ENCODE results near the gene ODAD2. TPM values are rescaled to one million over a fixed set of nuclear protein-coding genes. Genes with fewer than 3 reads are reported as not detected.
"Not testable (repeated sequence)": the region's sequence is repeated elsewhere in the genome, so short reads cannot be mapped to it uniquely, and the experiment has no call there.

Gene ODAD2
- total and polyA plus RNA-seq, 9 donors = 0.45 to 2.0 (median 0.88) TPM

GRCh38 chr10:28008054-28008453 lies 9.2 kb upstream of the ODAD2 start:
- WGBS (ENCODE audit: insufficient coverage) = no CpG with 5 or more reads among the region's 3 CpGs
- Histone ChIP-seq H3K9me3 (replicated peaks; ENCODE audit: control insufficient read depth, low read depth, low read length) (no peaks in the 10 kb centered on the region), H3K4me1 (ENCODE audit: control insufficient read depth, insufficient read depth, low read length) (no peaks in the 10 kb centered on the region), H3K27me3 (ENCODE audit: control insufficient read depth, insufficient read depth, low read length) (peaks cover 3% of the 10 kb centered on the region), H3K4me3 (ENCODE audit: low read length) (no peak overlapping the region), H3K27ac (ENCODE audit: low read length) (no peak overlapping the region), H3K36me3 (ENCODE audit: control insufficient read depth, insufficient read depth, low read length) (no peaks in the 10 kb centered on the region)
- DNase-seq = no peak

- DNase-seq = no peak
- H3K27ac ChIP-seq (ENCODE audit: low read length) = no peak overlapping the region
- 95% methylated on average over 6 of the region's 7 CpGs for WGBS (ENCODE audit: insufficient coverage)
- H3K4me3 ChIP-seq (ENCODE audit: low read length) = no peak overlapping the region
- no peaks in the 10 kb centered on the region for H3K36me3 ChIP-seq (ENCODE audit: control insufficient read depth, insufficient read depth, low read length)
- peaks cover 7% of the 10 kb centered on the region for H3K27me3 ChIP-seq (ENCODE audit: control insufficient read depth, insufficient read depth, low read length)
- H3K9me3 ChIP-seq (replicated peaks; ENCODE audit: control insufficient read depth, low read depth, low read length) = no peaks in the 10 kb centered on the region
- peaks cover 3% of the 10 kb centered on the region for H3K4me1 ChIP-seq (ENCODE audit: control insufficient read depth, insufficient read depth, low read length)
Measured at GRCh38 chr10:28001353-28001752, 2.5 kb upstream of the ODAD2 start.

- Histone ChIP-seq H3K4me3 (ENCODE audit: low read length) (peak overlapping the region; percentile 59), H3K36me3 (ENCODE audit: control insufficient read depth, insufficient read depth, low read length) (no peaks in the 10 kb centered on the region), H3K9me3 (replicated peaks; ENCODE audit: control insufficient read depth, low read depth, low read length) (no peaks in the 10 kb centered on the region), H3K4me1 (ENCODE audit: control insufficient read depth, insufficient read depth, low read length) (peaks cover 3% of the 10 kb centered on the region), H3K27me3 (ENCODE audit: control insufficient read depth, insufficient read depth, low read length) (peaks cover 3% of the 10 kb centered on the region), H3K27ac (ENCODE audit: low read length) (peak overlapping the region; percentile 65)
- peak; percentile 69 for DNase-seq
- WGBS (ENCODE audit: insufficient coverage) = under 1% methylated on average over 54 of the region's 62 CpGs
Measured at GRCh38 chr10:27998178-27998953, 513 bp downstream of the ODAD2 start.

GRCh38 chr10:27997865-27998177 lies 1.1 kb downstream of the ODAD2 start:
- Histone ChIP-seq H3K9me3 (replicated peaks; ENCODE audit: control insufficient read depth, low read depth, low read length) (no peaks in the 10 kb centered on the region), H3K27me3 (ENCODE audit: control insufficient read depth, insufficient read depth, low read length) (peaks cover 3% of the 10 kb centered on the region), H3K4me1 (ENCODE audit: control insufficient read depth, insufficient read depth, low read length) (peaks cover 3% of the 10 kb centered on the region), H3K4me3 (ENCODE audit: low read length) (peak overlapping the region; percentile 59), H3K27ac (ENCODE audit: low read length) (peak overlapping the region; percentile 65), H3K36me3 (ENCODE audit: control insufficient read depth, insufficient read depth, low read length) (no peaks in the 10 kb centered on the region)
- WGBS (ENCODE audit: insufficient coverage) = 0% methylated on average over 1 of the region's 5 CpGs
- no peak for DNase-seq

GRCh38 chr10:27995311-27995710 lies 3.6 kb downstream of the ODAD2 start:
- H3K4me3 ChIP-seq (ENCODE audit: low read length) = no peak overlapping the region
- H3K4me1 ChIP-seq (ENCODE audit: control insufficient read depth, insufficient read depth, low read length) = peaks cover 3% of the 10 kb centered on the region
- no peak overlapping the region for H3K27ac ChIP-seq (ENCODE audit: low read length)
- H3K36me3 ChIP-seq (ENCODE audit: control insufficient read depth, insufficient read depth, low read length) = no peaks in the 10 kb centered on the region
- DNase-seq = no peak
- WGBS (ENCODE audit: insufficient coverage) = no CpG with 5 or more reads among the region's 2 CpGs
- H3K27me3 ChIP-seq (ENCODE audit: control insufficient read depth, insufficient read depth, low read length) = peaks cover 3% of the 10 kb centered on the region
- no peaks in the 10 kb centered on the region for H3K9me3 ChIP-seq (replicated peaks; ENCODE audit: control insufficient read depth, low read depth, low read length)

- WGBS (ENCODE audit: insufficient coverage) = no CpG with 5 or more reads among the region's 2 CpGs
Measured at GRCh38 chr10:27989357-27989756, 9.5 kb downstream of the ODAD2 start.

GRCh38 chr10:27986821-27987220 lies 12.1 kb downstream of the ODAD2 start:
- H3K27ac ChIP-seq (ENCODE audit: low read length) = no peak overlapping the region
- no peaks in the 10 kb centered on the region for H3K27me3 ChIP-seq (ENCODE audit: control insufficient read depth, insufficient read depth, low read length)
- no peaks in the 10 kb centered on the region for H3K36me3 ChIP-seq (ENCODE audit: control insufficient read depth, insufficient read depth, low read length)
- no peak overlapping the region for H3K4me3 ChIP-seq (ENCODE audit: low read length)
- H3K4me1 ChIP-seq (ENCODE audit: control insufficient read depth, insufficient read depth, low read length) = no peaks in the 10 kb centered on the region
- WGBS (ENCODE audit: insufficient coverage) = no CpG with 5 or more reads among the region's 1 CpG
- no peaks in the 10 kb centered on the region for H3K9me3 ChIP-seq (replicated peaks; ENCODE audit: control insufficient read depth, low read depth, low read length)
- DNase-seq = peak; percentile 39

More at GRCh38 chr10:27989357-27989756, 9.5 kb downstream of the ODAD2 start:
- H3K4me3 ChIP-seq (ENCODE audit: low read length); H3K27ac ChIP-seq (ENCODE audit: low read length); DNase-seq; H3K27me3 ChIP-seq (ENCODE audit: control insufficient read depth, insufficient read depth, low read length); H3K4me1 ChIP-seq (ENCODE audit: control insufficient read depth, insufficient read depth, low read length); H3K9me3 ChIP-seq (replicated peaks; ENCODE audit: control insufficient read depth, low read depth, low read length); H3K36me3 ChIP-seq (ENCODE audit: control insufficient read depth, insufficient read depth, low read length): not testable (repeated sequence)

GRCh38 chr10:27982875-27983543 lies 15.9 kb downstream of the ODAD2 start:
- Histone ChIP-seq H3K36me3 (ENCODE audit: control insufficient read depth, insufficient read depth, low read length) (no peaks in the 10 kb centered on the region), H3K9me3 (replicated peaks; ENCODE audit: control insufficient read depth, low read depth, low read length) (no peaks in the 10 kb centered on the region), H3K27ac (ENCODE audit: low read length) (no peak overlapping the region), H3K4me3 (ENCODE audit: low read length) (no peak overlapping the region), H3K27me3 (ENCODE audit: control insufficient read depth, insufficient read depth, low read length) (no peaks in the 10 kb centered on the region), H3K4me1 (ENCODE audit: control insufficient read depth, insufficient read depth, low read length) (no peaks in the 10 kb centered on the region)
- 60% methylated on average over 3 of the region's 6 CpGs for WGBS (ENCODE audit: insufficient coverage)
- DNase-seq = no peak

GRCh38 chr10:27981744-27982143 lies 17.1 kb downstream of the ODAD2 start:
- Histone ChIP-seq H3K4me3 (ENCODE audit: low read length) (no peak overlapping the region), H3K27me3 (ENCODE audit: control insufficient read depth, insufficient read depth, low read length) (no peaks in the 10 kb centered on the region), H3K36me3 (ENCODE audit: control insufficient read depth, insufficient read depth, low read length) (no peaks in the 10 kb centered on the region), H3K4me1 (ENCODE audit: control insufficient read depth, insufficient read depth, low read length) (no peaks in the 10 kb centered on the region), H3K9me3 (replicated peaks; ENCODE audit: control insufficient read depth, low read depth, low read length) (no peaks in the 10 kb centered on the region), H3K27ac (ENCODE audit: low read length) (no peak overlapping the region)
- no peak for DNase-seq
- no CpG with 5 or more reads among the region's 4 CpGs for WGBS (ENCODE audit: insufficient coverage)

- not testable (repeated sequence) for H3K4me1 ChIP-seq (ENCODE audit: control insufficient read depth, insufficient read depth, low read length); DNase-seq; H3K4me3 ChIP-seq (ENCODE audit: low read length); H3K27me3 ChIP-seq (ENCODE audit: control insufficient read depth, insufficient read depth, low read length); H3K9me3 ChIP-seq (replicated peaks; ENCODE audit: control insufficient read depth, low read depth, low read length); H3K27ac ChIP-seq (ENCODE audit: low read length); H3K36me3 ChIP-seq (ENCODE audit: control insufficient read depth, insufficient read depth, low read length)
- WGBS (ENCODE audit: insufficient coverage) = no CpG with 5 or more reads among the region's 1 CpG
Measured at GRCh38 chr10:27970795-27971194, 28.1 kb downstream of the ODAD2 start.

All from muscle of leg (tissue), 11 donors.